Measurements from ENCODE around the gene ZC2HC1B. TPM values are rescaled to one million over a fixed set of nuclear protein-coding genes. Genes with fewer than 3 reads are reported as not detected.
"Not testable (repeated sequence)": the region's sequence is repeated elsewhere in the genome, so short reads cannot be mapped to it uniquely, and the experiment has no call there.

ZC2HC1B gene
- total and polyA plus RNA-seq, 8 donors = not detected

DNA sequence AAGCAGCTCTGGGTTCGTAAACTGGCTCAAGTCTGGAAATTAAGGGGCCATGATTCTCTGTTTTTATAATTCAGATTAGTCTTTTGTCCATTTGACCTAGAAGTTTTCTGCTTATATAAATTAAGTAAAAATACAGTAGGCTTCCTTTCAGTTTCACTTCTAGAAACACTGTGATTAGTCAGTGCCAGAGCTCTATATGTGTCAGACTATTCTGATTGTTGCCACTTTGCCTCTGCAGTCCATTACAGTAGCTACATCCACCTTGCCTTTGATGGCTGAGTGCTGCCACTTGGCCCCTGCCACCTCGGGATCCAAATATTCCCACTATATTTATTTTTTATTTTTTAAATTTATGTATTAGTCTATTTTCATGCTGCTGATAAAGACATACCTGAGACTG is 7.9 kb downstream of the ZC2HC1B start:
- peaks cover 0 to 7% of the 10 kb centered on the region in 2 donors for H3K9me3 ChIP-seq
- no peaks in the 10 kb centered on the region for H3K27me3 ChIP-seq
- H3K27ac ChIP-seq = no peak overlapping the region
- no peaks in the 10 kb centered on the region for H3K4me1 ChIP-seq
- TF ChIP-seq, protein P1, sequence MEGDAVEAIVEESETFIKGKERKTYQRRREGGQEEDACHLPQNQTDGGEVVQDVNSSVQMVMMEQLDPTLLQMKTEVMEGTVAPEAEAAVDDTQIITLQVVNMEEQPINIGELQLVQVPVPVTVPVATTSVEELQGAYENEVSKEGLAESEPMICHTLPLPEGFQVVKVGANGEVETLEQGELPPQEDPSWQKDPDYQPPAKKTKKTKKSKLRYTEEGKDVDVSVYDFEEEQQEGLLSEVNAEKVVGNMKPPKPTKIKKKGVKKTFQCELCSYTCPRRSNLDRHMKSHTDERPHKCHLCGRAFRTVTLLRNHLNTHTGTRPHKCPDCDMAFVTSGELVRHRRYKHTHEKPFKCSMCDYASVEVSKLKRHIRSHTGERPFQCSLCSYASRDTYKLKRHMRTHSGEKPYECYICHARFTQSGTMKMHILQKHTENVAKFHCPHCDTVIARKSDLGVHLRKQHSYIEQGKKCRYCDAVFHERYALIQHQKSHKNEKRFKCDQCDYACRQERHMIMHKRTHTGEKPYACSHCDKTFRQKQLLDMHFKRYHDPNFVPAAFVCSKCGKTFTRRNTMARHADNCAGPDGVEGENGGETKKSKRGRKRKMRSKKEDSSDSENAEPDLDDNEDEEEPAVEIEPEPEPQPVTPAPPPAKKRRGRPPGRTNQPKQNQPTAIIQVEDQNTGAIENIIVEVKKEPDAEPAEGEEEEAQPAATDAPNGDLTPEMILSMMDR (IDR thresholded peaks at IDR 0.05) = no peak
- ATAC-seq (no peak), DNase-seq (no peak)
- H3K4me3 ChIP-seq = no peak overlapping the region
- H3K36me3 ChIP-seq = no peaks in the 10 kb centered on the region
- intact Hi-C loops (cut with DNase I) = no loop called here

DNA sequence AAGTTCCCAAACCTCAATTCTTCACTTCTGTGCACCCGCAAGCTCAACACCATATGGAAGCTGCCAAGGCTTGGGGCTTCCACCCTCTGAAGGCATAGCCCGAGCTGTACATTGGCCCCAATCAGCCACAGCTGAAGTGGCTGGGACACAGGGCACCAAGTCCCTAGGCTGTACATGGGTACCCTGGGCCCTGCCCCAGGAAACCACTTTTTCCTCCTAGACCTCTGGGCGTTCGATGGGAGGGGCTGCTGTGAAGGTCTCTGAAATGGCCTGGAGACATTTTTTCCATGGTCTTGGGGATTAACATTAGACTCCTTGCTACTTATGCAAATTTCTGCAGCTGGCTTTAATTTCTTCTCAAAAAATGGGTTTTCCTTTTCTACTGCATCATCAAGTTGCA is 9.3 kb downstream of the ZC2HC1B start:
- H3K4me3 ChIP-seq; H3K27me3 ChIP-seq; H3K27ac ChIP-seq; intact Hi-C loops (cut with DNase I); H3K36me3 ChIP-seq; ATAC-seq; DNase-seq; H3K4me1 ChIP-seq: not testable (repeated sequence)
- H3K9me3 ChIP-seq = peaks cover 0 to 10% of the 10 kb centered on the region in 2 donors

DNA sequence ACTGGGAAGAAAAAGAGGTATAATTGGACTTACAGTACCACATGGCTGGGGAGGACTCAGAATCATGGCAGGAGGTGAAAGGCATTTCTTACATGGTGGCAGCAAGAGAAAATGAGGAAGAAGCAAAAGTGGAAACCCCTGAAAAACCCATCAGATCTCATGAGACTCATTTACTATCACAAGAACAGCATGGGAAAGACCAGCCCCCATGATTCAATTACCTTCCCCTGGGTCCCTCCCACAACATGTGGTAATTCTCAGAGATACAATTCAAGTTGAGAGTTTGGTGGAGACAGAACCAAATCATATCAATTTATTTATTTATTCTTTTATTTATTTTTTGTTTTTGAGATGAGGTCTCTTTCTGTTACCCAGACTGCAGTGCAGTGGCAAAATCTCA is 10.2 kb downstream of the ZC2HC1B start:
- H3K36me3 ChIP-seq, ATAC-seq: not testable (repeated sequence)

DNA sequence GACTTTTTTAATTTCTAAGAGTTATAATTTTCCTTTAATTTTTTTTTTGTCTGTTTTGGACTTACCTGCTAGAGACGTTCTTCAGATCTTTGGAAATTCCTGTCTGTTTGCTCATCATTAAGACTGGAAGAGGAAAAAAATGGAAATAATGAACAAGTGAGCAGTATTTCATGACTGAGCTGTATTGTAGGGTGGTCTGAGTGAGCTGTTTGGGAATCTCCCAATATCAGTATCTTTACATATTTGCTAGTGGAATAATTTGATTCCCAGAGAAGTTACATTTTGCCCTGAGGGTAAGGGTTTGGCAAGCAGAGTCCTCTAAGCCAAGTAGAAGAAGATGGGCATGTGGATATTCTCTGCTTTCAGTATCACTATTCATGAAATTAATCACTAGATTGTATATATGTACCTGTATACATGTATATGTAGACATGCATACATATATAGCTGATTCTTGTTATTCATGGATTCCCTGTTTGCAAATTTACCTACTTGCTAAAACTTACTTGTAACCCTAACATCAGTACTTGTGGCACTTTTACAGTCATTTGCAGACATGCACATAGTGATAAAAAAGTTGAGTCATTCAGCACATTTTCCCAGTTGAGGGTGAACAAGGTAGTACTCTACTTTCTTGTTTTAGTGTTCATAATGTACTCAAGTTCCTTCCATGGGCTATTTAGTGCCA is 13.5 kb downstream of the ZC2HC1B start:
- no peaks in the 10 kb centered on the region for H3K4me1 ChIP-seq
- no peaks in the 10 kb centered on the region for H3K27me3 ChIP-seq
- peaks cover 0 to 12% of the 10 kb centered on the region in 2 donors for H3K9me3 ChIP-seq
- TF ChIP-seq, protein P1 (IDR thresholded peaks at IDR 0.05) = no peak
- H3K4me3 ChIP-seq = no peak overlapping the region
- intact Hi-C loops (cut with DNase I) = no loop called here
- DNase-seq (no peak), ATAC-seq (no peak)
- no peak overlapping the region for H3K27ac ChIP-seq
- H3K36me3 ChIP-seq = no peaks in the 10 kb centered on the region

More for the DNA sequence above, 10.2 kb downstream of the ZC2HC1B start:
- H3K27me3 ChIP-seq; H3K4me3 ChIP-seq; DNase-seq; H3K27ac ChIP-seq; H3K4me1 ChIP-seq; intact Hi-C loops (cut with DNase I): not testable (repeated sequence)
- peaks cover 0 to 12% of the 10 kb centered on the region in 2 donors for H3K9me3 ChIP-seq

DNA sequence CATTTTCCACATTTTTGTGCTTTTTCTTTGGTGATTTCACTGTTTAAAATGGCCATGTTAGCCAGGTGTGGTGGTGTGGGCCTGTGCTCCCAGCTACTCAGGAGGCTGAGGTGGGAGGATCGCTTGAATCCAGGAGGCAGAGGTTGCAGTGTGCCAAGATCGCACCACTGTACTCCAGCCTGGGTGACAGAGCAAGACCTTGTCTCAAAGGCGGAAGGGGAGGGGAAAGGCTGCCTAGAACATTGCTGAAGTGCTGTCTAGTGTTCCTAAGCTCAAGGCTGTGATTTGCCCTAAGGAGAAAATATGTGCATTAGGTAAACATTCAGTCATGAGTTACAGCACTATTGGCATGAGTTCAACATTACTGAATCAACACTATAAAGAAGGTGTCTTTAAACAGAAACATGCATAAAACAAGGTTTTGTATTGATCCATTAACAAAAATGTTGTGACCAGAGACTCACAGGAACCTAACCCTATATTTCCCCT is 14.0 kb downstream of the ZC2HC1B start:
- intact Hi-C loops (cut with DNase I) = no loop called here
- H3K4me1 ChIP-seq = no peaks in the 10 kb centered on the region
- no peak overlapping the region for H3K27ac ChIP-seq
- no peak for ATAC-seq
- no peaks in the 10 kb centered on the region for H3K36me3 ChIP-seq
- no peaks in the 10 kb centered on the region for H3K27me3 ChIP-seq
- no peak overlapping the region for H3K4me3 ChIP-seq
- peaks cover 0 to 12% of the 10 kb centered on the region in 2 donors for H3K9me3 ChIP-seq
- DNase-seq = no peak
- TF ChIP-seq, protein P1 (IDR thresholded peaks at IDR 0.05) = no peak

DNA sequence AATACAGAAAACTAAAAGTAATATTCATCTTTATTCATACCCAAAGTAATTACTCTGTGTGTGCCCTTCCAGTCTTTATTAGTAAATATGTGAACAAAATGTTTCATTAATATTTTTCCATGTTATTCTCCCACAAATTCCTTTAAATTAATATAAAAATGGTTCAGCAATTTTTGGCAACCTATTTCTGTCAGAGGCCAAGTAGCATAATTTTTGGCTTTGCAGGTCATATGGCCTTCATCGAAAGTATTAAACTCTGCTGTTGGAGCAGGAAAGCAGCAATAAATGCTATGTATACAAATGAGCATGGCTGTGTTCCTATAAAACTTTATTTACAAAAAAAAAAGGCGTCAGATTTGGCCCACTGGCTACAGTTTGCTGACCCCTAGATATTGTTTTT is 16.1 kb downstream of the ZC2HC1B start:
- intact Hi-C loops (cut with DNase I) = no loop called here
- H3K4me3 ChIP-seq = no peak overlapping the region
- H3K4me1 ChIP-seq = no peaks in the 10 kb centered on the region
- H3K9me3 ChIP-seq = peaks cover 0 to 8% of the 10 kb centered on the region in 2 donors
- ATAC-seq (no peak), DNase-seq (no peak)
- no peaks in the 10 kb centered on the region for H3K36me3 ChIP-seq
- TF ChIP-seq, protein P1 (IDR thresholded peaks at IDR 0.05) = no peak
- no peak overlapping the region for H3K27ac ChIP-seq
- H3K27me3 ChIP-seq = no peaks in the 10 kb centered on the region

Measured in left lung (tissue), 10 donors.